KBM-7 (cell line): Measurements from ENCODE around the gene ZNF765.
"Not testable (repeated sequence)": the region's sequence is repeated elsewhere in the genome, so short reads cannot be mapped to it uniquely, and the experiment has no call there.

Experiments
- DNase-seq: peaks from one replicate; pipeline ENCODE4 v3.0.0-alpha.2; 2015
- in situ Hi-C: fragments of 300-500 bp; cut with MboI; formaldehyde crosslinking; loops from 2 replicates; pipeline ENCODE4 v1.14.3; 2020; ENCODE audit warnings: low sequenced_read_pairs, low pct_unique_long_range_greater_than_20kb, mixed read lengths

The ZNF765 gene

GRCh38 chr19:53394974-53395839 lies at the start of gene ZNF765:
TSS of gene ZNF765 (plus strand) at chr19:53395149. CDS start at chr19:53398016, 2,867 bp downstream.
- peak; percentile 76 for DNase-seq
- in situ Hi-C loops = no loop called here

- in situ Hi-C loops = no loop called here
- no peak for DNase-seq
These were observed 39.2 kb upstream of the ZNF765 start for GRCh38 chr19:53355739-53356138.

GRCh38 chr19:53357821-53358581 lies 36.9 kb upstream of the ZNF765 start:
- in situ Hi-C loops = no loop called here
- DNase-seq = no peak

GRCh38 chr19:53360056-53360455 lies 34.9 kb upstream of the ZNF765 start:
- in situ Hi-C loops, DNase-seq: not testable (repeated sequence)

- in situ Hi-C loops = no loop called here
- DNase-seq = no peak
These were observed 29.6 kb upstream of the ZNF765 start, which contains the start of gene ZNF525 for GRCh38 chr19:53365134-53365898. TSS of gene ZNF525 (plus strand) at chr19:53365705. CDS start at chr19:53372282, 6,577 bp downstream.

- no peak for DNase-seq
- in situ Hi-C loops = no loop called here
These were observed 29.0 kb upstream of the ZNF765 start for GRCh38 chr19:53365899-53366493.

GRCh38 chr19:53372196-53372595 lies 22.8 kb upstream of the ZNF765 start:
- no peak for DNase-seq
- in situ Hi-C loops = no loop called here

GRCh38 chr19:53374288-53374687 lies 20.7 kb upstream of the ZNF765 start:
- no peak for DNase-seq
- in situ Hi-C loops = no loop called here

- in situ Hi-C loops = no loop called here
- no peak for DNase-seq
These were observed 20.2 kb upstream of the ZNF765 start for GRCh38 chr19:53374743-53375142.

GRCh38 chr19:53381376-53381775 lies 13.6 kb upstream of the ZNF765 start:
- in situ Hi-C loops = no loop called here
- DNase-seq = no peak

- DNase-seq = no peak
- in situ Hi-C loops = no loop called here
These were observed 6.8 kb upstream of the ZNF765 start for GRCh38 chr19:53388168-53388567.

GRCh38 chr19:53388904-53389303 lies 6.0 kb upstream of the ZNF765 start:
- DNase-seq = no peak
- in situ Hi-C loops = no loop called here

GRCh38 chr19:53389571-53389970 lies 5.4 kb upstream of the ZNF765 start:
- DNase-seq = no peak
- in situ Hi-C loops = no loop called here

- in situ Hi-C loops = no loop called here
- DNase-seq = no peak
These were observed 5.0 kb upstream of the ZNF765 start for GRCh38 chr19:53389978-53390377.

- DNase-seq = no peak
- in situ Hi-C loops = no loop called here
These were observed 401 bp upstream of the ZNF765 start for GRCh38 chr19:53394522-53394973.

GRCh38 chr19:53395840-53396524 lies 1.0 kb downstream of the ZNF765 start:
- DNase-seq, in situ Hi-C loops: not testable (repeated sequence)

- DNase-seq = no peak
- in situ Hi-C loops = no loop called here
These were observed 1.5 kb downstream of the ZNF765 start for GRCh38 chr19:53396525-53396868.

GRCh38 chr19:53397918-53398317 lies 3.0 kb downstream of the ZNF765 start:
- in situ Hi-C loops = not testable (repeated sequence)

More at GRCh38 chr19:53397918-53398317, 3.0 kb downstream of the ZNF765 start:
- DNase-seq = not testable (repeated sequence)
